Ectodermal cell (in vitro differentiated cells): Measurements from ENCODE around the gene ZCCHC12.

ENCODE experiments used
- H3K27ac ChIP-seq: 2 replicates; pipeline ENCODE4 v1.7.0; 2013; ENCODE audit warnings: mild to moderate bottlenecking, low read depth, low read length; ENCODE audit not compliant: insufficient read depth, poor library complexity, severe bottlenecking
- H3K27me3 ChIP-seq: 2 replicates; pipeline ENCODE4 v1.7.0; 2013; ENCODE audit warnings: mild to moderate bottlenecking, low read length; ENCODE audit not compliant: insufficient read depth, control insufficient read depth, poor library complexity, severe bottlenecking
- H3K36me3 ChIP-seq: one replicate; pipeline ENCODE4 v1.7.0; 2013; ENCODE audit warnings: low read length; ENCODE audit not compliant: control insufficient read depth, insufficient read depth
- H3K4me1 ChIP-seq: one replicate; pipeline ENCODE4 v1.7.0; 2013; ENCODE audit warnings: low read length; ENCODE audit not compliant: control insufficient read depth, insufficient read depth
- H3K4me3 ChIP-seq: 2 replicates; pipeline ENCODE4 v1.7.0; 2013; ENCODE audit warnings: low read depth, low read length, control low read depth; ENCODE audit not compliant: insufficient read depth
- H3K9me3 ChIP-seq: 2 replicates; pipeline ENCODE4 v1.7.0; 2013; ENCODE audit warnings: mild to moderate bottlenecking, low read length, moderate library complexity; ENCODE audit not compliant: control insufficient read depth
- WGBS, 2 experiments: methylation state at CpG; one replicate each; pipeline ENCODE4 v1.1.7; 2013; ENCODE audit warnings: missing lambda C conversion rate in 2 of 2; 5-methylcytosine and 5-hydroxymethylcytosine counted together

The ZCCHC12 gene

GRCh38 chrX:118825227-118825626 lies 1.6 kb downstream of the ZCCHC12 start:
- H3K4me1 ChIP-seq = peaks cover 9% of the 10 kb centered on the region
- WGBS, 2 experiments = 5% methylated on average over 16 of the region's 16 CpGs
- H3K9me3 ChIP-seq = no peaks in the 10 kb centered on the region
- H3K27ac ChIP-seq = no peak overlapping the region
- H3K4me3 ChIP-seq = no peak overlapping the region
- H3K27me3 ChIP-seq = peaks cover 79% of the 10 kb centered on the region
- H3K36me3 ChIP-seq = no peaks in the 10 kb centered on the region

GRCh38 chrX:118839334-118839958 lies 15.8 kb downstream of the ZCCHC12 start:
- WGBS, 2 experiments = 5 to 7% methylated on average over 49 to 50 of the region's 50 CpGs
- Histone ChIP-seq H3K4me3 (peak overlapping the region; percentile 41), H3K36me3 (no peaks in the 10 kb centered on the region), H3K27ac (no peak overlapping the region), H3K9me3 (no peaks in the 10 kb centered on the region), H3K4me1 (no peaks in the 10 kb centered on the region), H3K27me3 (peaks cover 11% of the 10 kb centered on the region)

GRCh38 chrX:118847676-118848075 lies 24.1 kb downstream of the ZCCHC12 start:
- Histone ChIP-seq H3K9me3 (no peaks in the 10 kb centered on the region), H3K27ac (no peak overlapping the region), H3K4me1 (no peaks in the 10 kb centered on the region), H3K4me3 (no peak overlapping the region), H3K27me3 (no peaks in the 10 kb centered on the region), H3K36me3 (no peaks in the 10 kb centered on the region)
- 33 to 38% methylated on average over 1 of the region's 1 CpG for WGBS, 2 experiments

GRCh38 chrX:118853596-118853995 lies 30.0 kb downstream of the ZCCHC12 start:
- Histone ChIP-seq H3K9me3 (no peaks in the 10 kb centered on the region), H3K36me3 (no peaks in the 10 kb centered on the region), H3K27ac (no peak overlapping the region), H3K4me3 (no peak overlapping the region), H3K4me1 (no peaks in the 10 kb centered on the region), H3K27me3 (no peaks in the 10 kb centered on the region)
- WGBS, 2 experiments = 92 to 95% methylated on average over 2 to 3 of the region's 3 CpGs

GRCh38 chrX:118855681-118856310 lies 32.2 kb downstream of the ZCCHC12 start:
- H3K27ac ChIP-seq = no peak overlapping the region
- H3K36me3 ChIP-seq = no peaks in the 10 kb centered on the region
- H3K4me1 ChIP-seq = no peaks in the 10 kb centered on the region
- 90 to 93% methylated on average over 2 to 3 of the region's 3 CpGs for WGBS, 2 experiments
- no peaks in the 10 kb centered on the region for H3K9me3 ChIP-seq
- no peak overlapping the region for H3K4me3 ChIP-seq
- no peaks in the 10 kb centered on the region for H3K27me3 ChIP-seq

- H3K27me3 ChIP-seq = no peaks in the 10 kb centered on the region
- 93 to 94% methylated on average over 3 of the region's 3 CpGs for WGBS, 2 experiments
- no peak overlapping the region for H3K27ac ChIP-seq
- H3K4me3 ChIP-seq = no peak overlapping the region
- no peaks in the 10 kb centered on the region for H3K36me3 ChIP-seq
- no peaks in the 10 kb centered on the region for H3K4me1 ChIP-seq
- H3K9me3 ChIP-seq = no peaks in the 10 kb centered on the region
These were observed 33.4 kb downstream of the ZCCHC12 start for GRCh38 chrX:118857006-118857405.

GRCh38 chrX:118861338-118861737 lies 37.7 kb downstream of the ZCCHC12 start:
- Histone ChIP-seq H3K4me1 (no peaks in the 10 kb centered on the region), H3K9me3 (no peaks in the 10 kb centered on the region), H3K36me3 (no peaks in the 10 kb centered on the region), H3K27me3 (no peaks in the 10 kb centered on the region), H3K27ac (no peak overlapping the region), H3K4me3 (no peak overlapping the region)
- WGBS, 2 experiments = 94 to 96% methylated on average over 2 of the region's 2 CpGs

- WGBS, 2 experiments = 73 to 100% methylated on average over 1 of the region's 1 CpG
These were observed 38.5 kb downstream of the ZCCHC12 start for GRCh38 chrX:118862091-118862490.

GRCh38 chrX:118862979-118863378 lies 39.4 kb downstream of the ZCCHC12 start:
- H3K36me3 ChIP-seq = no peaks in the 10 kb centered on the region
- 88 to 90% methylated on average over 4 of the region's 4 CpGs for WGBS, 2 experiments
- no peak overlapping the region for H3K4me3 ChIP-seq
- H3K27me3 ChIP-seq = no peaks in the 10 kb centered on the region
- H3K9me3 ChIP-seq = no peaks in the 10 kb centered on the region
- no peak overlapping the region for H3K27ac ChIP-seq
- no peaks in the 10 kb centered on the region for H3K4me1 ChIP-seq

More at GRCh38 chrX:118862091-118862490, 38.5 kb downstream of the ZCCHC12 start:
- no peaks in the 10 kb centered on the region for H3K9me3 ChIP-seq
- H3K27me3 ChIP-seq = no peaks in the 10 kb centered on the region
- H3K27ac ChIP-seq = no peak overlapping the region
- H3K4me3 ChIP-seq = no peak overlapping the region
- no peaks in the 10 kb centered on the region for H3K36me3 ChIP-seq
- no peaks in the 10 kb centered on the region for H3K4me1 ChIP-seq

- Histone ChIP-seq H3K4me3 (no peak overlapping the region), H3K27ac (no peak overlapping the region), H3K4me1 (no peaks in the 10 kb centered on the region), H3K36me3 (no peaks in the 10 kb centered on the region), H3K27me3 (no peaks in the 10 kb centered on the region), H3K9me3 (no peaks in the 10 kb centered on the region)
- 95 to 97% methylated on average over 3 of the region's 3 CpGs for WGBS, 2 experiments
These were observed 40.5 kb downstream of the ZCCHC12 start for GRCh38 chrX:118864063-118864635.
